ENCODE data around the gene FES. TPM values are rescaled to one million over a fixed set of nuclear protein-coding genes. Genes with fewer than 3 reads are reported as not detected.
A peak's percentile ranks its signal among the peaks of the same experiment; 100 is the strongest.

Gene FES
- total and polyA plus RNA-seq, 8 donors, result 20.8 to 65.2 (median 28.1) TPM

DNA sequence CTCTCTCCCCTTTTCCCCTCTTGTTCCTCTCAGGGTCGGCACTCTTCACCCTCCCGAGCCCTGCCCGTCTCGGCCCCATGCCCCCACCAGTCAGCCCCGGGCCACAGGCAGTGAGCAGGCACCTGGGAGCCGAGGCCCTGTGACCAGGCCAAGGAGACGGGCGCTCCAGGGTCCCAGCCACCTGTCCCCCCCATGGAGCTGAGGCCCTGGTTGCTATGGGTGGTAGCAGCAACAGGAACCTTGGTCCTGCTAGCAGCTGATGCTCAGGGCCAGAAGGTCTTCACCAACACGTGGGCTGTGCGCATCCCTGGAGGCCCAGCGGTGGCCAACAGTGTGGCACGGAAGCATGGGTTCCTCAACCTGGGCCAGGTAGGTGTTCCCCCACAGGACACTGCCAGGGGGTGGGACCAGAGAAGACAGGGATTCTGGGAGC, 8.7 kb upstream of the FES start:
- Histone ChIP-seq H3K27ac (no peak overlapping the region), H3K36me3 (peaks cover 0 to 55% of the 10 kb centered on the region in 2 donors), H3K4me3 (no peak overlapping the region), H3K9me3 (no peaks in the 10 kb centered on the region), H3K4me1 (peaks cover 18 to 34% of the 10 kb centered on the region in 2 donors), H3K27me3 (no peaks in the 10 kb centered on the region)
- intact Hi-C loops (cut with DNase I), result no loop called here
- DNase-seq (no peak), ATAC-seq (no peak)
- TF ChIP-seq CTCF (IDR thresholded peaks at IDR 0.05), result no peak

DNA sequence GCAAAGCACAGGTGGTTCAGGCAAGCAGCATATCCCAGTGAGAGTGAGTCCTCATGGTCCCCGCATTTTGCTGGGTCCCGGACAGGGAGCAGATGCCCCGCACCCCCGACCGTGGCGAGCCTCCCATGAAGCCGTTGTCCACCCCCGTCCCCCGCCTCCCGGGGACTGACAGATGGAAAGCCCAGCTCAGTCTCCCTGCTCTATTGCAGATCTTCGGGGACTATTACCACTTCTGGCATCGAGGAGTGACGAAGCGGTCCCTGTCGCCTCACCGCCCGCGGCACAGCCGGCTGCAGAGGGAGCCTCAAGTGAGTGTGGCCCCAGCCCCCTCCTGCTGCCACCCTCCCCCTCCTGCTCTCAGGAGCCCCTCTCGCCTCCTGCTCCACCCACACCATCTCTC, 8.3 kb upstream of the FES start:
- ATAC-seq (no peak), DNase-seq (peak in 1 of 4 donors; percentile 54)
- no peaks in the 10 kb centered on the region for H3K27me3 ChIP-seq
- no peak for TF ChIP-seq CTCF (IDR thresholded peaks at IDR 0.05)
- intact Hi-C loops (cut with DNase I), result no loop called here
- H3K4me3 ChIP-seq, result no peak overlapping the region
- peaks cover 14 to 29% of the 10 kb centered on the region in 2 donors for H3K4me1 ChIP-seq
- peaks cover 0 to 60% of the 10 kb centered on the region in 2 donors for H3K36me3 ChIP-seq
- H3K27ac ChIP-seq, result no peak overlapping the region
- no peaks in the 10 kb centered on the region for H3K9me3 ChIP-seq

GRCh38 chr15:90876512-90877170, 7.7 kb upstream of the FES start:
- Histone ChIP-seq H3K27me3 (no peaks in the 10 kb centered on the region), H3K27ac (no peak overlapping the region), H3K36me3 (peaks cover 0 to 66% of the 10 kb centered on the region in 2 donors), H3K9me3 (no peaks in the 10 kb centered on the region), H3K4me1 (peaks cover 14 to 29% of the 10 kb centered on the region in 2 donors), H3K4me3 (no peak overlapping the region)
- no peak for ATAC-seq
- TF ChIP-seq CTCF (IDR thresholded peaks at IDR 0.05), result no peak
- intact Hi-C loops (cut with DNase I), result no loop called here
- peak in 1 of 4 donors; percentile 57 for DNase-seq

DNA sequence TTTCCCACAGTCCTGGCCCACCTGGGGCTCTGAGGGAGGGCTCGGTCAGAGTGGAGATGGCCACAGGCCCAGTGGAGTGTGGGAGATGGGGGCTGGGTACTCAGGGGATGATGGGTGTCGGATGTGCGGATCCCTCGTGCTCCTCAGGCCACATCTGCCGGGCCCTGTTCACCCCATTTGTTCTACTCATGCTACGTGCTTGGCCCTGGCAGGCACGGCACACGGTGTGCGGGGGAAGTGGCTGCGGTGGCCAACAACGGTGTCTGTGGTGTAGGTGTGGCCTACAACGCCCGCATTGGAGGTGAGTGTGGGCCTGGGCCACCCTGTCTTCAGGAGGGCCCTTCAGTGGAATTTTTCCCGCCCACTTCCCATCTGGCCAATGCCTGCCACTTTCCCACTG, 7.0 kb upstream of the FES start:
- Histone ChIP-seq H3K36me3 (peaks cover 0 to 72% of the 10 kb centered on the region in 2 donors), H3K27me3 (no peaks in the 10 kb centered on the region), H3K4me3 (no peak overlapping the region), H3K9me3 (no peaks in the 10 kb centered on the region), H3K27ac (no peak overlapping the region), H3K4me1 (peaks cover 14 to 29% of the 10 kb centered on the region in 2 donors)
- no peak for TF ChIP-seq CTCF (IDR thresholded peaks at IDR 0.05)
- ATAC-seq (no peak), DNase-seq (peak in 1 of 4 donors; percentile 67)
- intact Hi-C loops (cut with DNase I), result no loop called here

- Histone ChIP-seq H3K27me3 (no peaks in the 10 kb centered on the region), H3K4me1 (peaks cover 9 to 29% of the 10 kb centered on the region in 2 donors), H3K27ac (no peak overlapping the region), H3K4me3 (no peak overlapping the region), H3K9me3 (no peaks in the 10 kb centered on the region), H3K36me3 (peaks cover 0 to 79% of the 10 kb centered on the region in 2 donors)
- intact Hi-C loops (cut with DNase I), result no loop called here
- ATAC-seq (no peak), DNase-seq (peak in 1 of 4 donors; percentile 71)
- TF ChIP-seq CTCF (IDR thresholded peaks at IDR 0.05), result no peak
These were observed 6.3 kb upstream of the FES start for GRCh38 chr15:90877996-90878395.
